ENCODE measurements around the gene SPEG.

Gene SPEG

GRCh38 chr2:219508444-219508734 is 73.7 kb downstream of the SPEG start:
- DNase-seq (ENCODE audit: insufficient read length, low spot score) (no peak), FAIRE-seq (no peak)

GRCh38 chr2:219508971-219509779 is 74.5 kb downstream of the SPEG start:
- FAIRE-seq (no peak), DNase-seq (ENCODE audit: insufficient read length, low spot score) (no peak)

- FAIRE-seq (peak; percentile 33), DNase-seq (ENCODE audit: insufficient read length, low spot score) (peak; percentile 57)
These were observed 75.3 kb downstream of the SPEG start for GRCh38 chr2:219509780-219510511.

- no peak for DNase-seq (ENCODE audit: insufficient read length, low spot score)
- FAIRE-seq = no peak
These were observed 76.0 kb downstream of the SPEG start for GRCh38 chr2:219510512-219511135.

GRCh38 chr2:219511547-219512325 is 77.1 kb downstream of the SPEG start:
- FAIRE-seq (no peak), DNase-seq (ENCODE audit: insufficient read length, low spot score) (no peak)

- FAIRE-seq (no peak), DNase-seq (ENCODE audit: insufficient read length, low spot score) (no peak)
These were observed 78.0 kb downstream of the SPEG start for GRCh38 chr2:219512524-219513216.

- no peak for FAIRE-seq
- no peak for DNase-seq (ENCODE audit: insufficient read length, low spot score)
These were observed 79.1 kb downstream of the SPEG start for GRCh38 chr2:219513787-219514186.

GRCh38 chr2:219514196-219514761 is 79.6 kb downstream of the SPEG start, which contains the start of gene ASIC4:
TSS of gene ASIC4 (plus strand) at chr2:219514482. CDS start at chr2:219514725, 243 bp downstream.
- FAIRE-seq (no peak), DNase-seq (ENCODE audit: insufficient read length, low spot score) (no peak)

GRCh38 chr2:219514836-219515235 is 80.2 kb downstream of the SPEG start:
- no peak for FAIRE-seq
- DNase-seq (ENCODE audit: insufficient read length, low spot score) = no peak

GRCh38 chr2:219515874-219516629 is 81.4 kb downstream of the SPEG start:
- FAIRE-seq (no peak), DNase-seq (ENCODE audit: insufficient read length, low spot score) (no peak)

- DNase-seq (ENCODE audit: insufficient read length, low spot score) (no peak), FAIRE-seq (no peak)
These were observed 82.2 kb downstream of the SPEG start for GRCh38 chr2:219516888-219517287.

- DNase-seq (ENCODE audit: insufficient read length, low spot score) = no peak
- FAIRE-seq = no peak
These were observed 83.5 kb downstream of the SPEG start for GRCh38 chr2:219517954-219518778.

- FAIRE-seq (no peak), DNase-seq (ENCODE audit: insufficient read length, low spot score) (no peak)
These were observed 84.9 kb downstream of the SPEG start for GRCh38 chr2:219519526-219519916.

GRCh38 chr2:219520079-219520478 is 85.4 kb downstream of the SPEG start:
- FAIRE-seq = no peak
- DNase-seq (ENCODE audit: insufficient read length, low spot score) = no peak

GRCh38 chr2:219521066-219521880 is 86.6 kb downstream of the SPEG start:
- FAIRE-seq (no peak), DNase-seq (ENCODE audit: insufficient read length, low spot score) (peak; percentile 53)

GRCh38 chr2:219522111-219523030 is 87.7 kb downstream of the SPEG start:
- DNase-seq (ENCODE audit: insufficient read length, low spot score) = no peak
- FAIRE-seq = no peak
